GM19395 (cell line): ENCODE data around the gene NOL4L.
"Not testable (repeated sequence)": the region's sequence is repeated elsewhere in the genome, so short reads cannot be mapped to it uniquely, and the experiment has no call there.

Experiments
- ATAC-seq: cut with Tn5 transposase; IDR thresholded peaks from one replicate; pipeline ENCODE4 v1.9.1; 2021; ENCODE audit warnings: mild to moderate bottlenecking, moderate library complexity; ENCODE audit not compliant: unreplicated experiment

NOL4L gene

DNA sequence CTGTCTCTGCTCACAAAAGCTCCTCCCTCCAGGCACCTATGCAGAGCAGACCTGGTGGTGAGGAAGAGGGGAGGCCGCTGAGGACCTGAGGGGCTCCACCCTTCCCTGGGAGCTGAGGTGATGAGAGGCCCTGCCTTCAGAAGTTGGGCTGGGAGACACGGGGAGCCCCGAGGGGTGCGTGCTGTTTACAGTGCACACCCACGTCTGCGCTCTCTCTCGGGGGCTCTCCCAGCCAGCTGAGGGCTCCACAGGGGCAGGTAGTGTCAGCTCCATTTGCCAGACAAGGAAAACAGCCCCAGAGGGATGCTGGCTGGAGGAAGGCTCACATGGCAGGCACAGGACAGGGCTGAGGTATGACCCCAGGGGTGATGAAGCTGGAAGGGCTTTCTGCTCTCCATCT is 13.5 kb upstream of the NOL4L start:
- no peak for ATAC-seq

- no peak for ATAC-seq
Observed at GRCh38 chr20:32597714-32598113, 12.6 kb upstream of the NOL4L start.

DNA sequence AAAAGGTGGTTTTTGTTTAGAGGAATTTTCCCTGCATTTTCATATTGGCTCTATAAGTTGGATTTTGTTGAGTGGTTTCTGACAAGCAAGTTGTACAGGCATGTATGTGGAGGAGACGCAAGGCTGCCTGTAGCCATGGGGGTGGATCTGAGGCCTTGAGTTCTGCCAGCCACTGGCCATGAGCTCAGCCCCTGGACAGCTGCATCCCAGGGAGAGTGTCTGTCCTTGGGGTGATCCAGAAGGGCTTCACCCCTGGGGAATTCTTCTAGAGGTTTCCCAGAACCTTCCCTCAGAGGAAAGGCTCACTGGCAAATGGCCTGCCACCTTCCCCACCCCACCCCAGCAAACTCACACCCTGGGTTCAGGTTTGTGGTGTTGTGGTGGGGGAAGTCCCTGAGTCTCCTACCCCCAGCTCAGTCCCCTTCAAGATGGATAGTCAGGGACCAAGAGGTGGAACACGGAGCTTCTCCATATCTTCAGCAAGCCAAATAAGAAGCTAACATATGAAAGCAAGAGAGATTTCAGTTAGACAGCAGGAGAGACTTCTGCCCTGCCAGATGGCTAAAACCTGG is 11.6 kb upstream of the NOL4L start:
- no peak for ATAC-seq

DNA sequence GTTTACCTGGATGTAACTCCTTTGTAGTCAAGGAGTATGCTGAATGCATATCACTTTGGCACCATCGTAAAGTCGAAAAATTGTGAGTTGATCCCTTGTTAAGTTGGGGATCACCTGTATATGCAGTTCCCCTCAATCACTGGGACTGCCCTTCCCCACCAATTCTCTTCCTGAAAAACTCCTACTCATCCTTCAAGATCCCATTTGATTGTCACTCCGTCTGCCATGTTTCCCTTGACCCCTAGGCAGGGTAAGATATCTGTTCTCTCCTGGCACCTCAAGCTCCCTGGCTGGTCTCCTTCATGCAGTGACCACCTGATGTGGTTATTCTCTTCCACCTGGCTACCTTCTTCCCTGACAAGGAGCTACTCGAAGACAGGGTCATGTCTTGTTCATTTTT is 10.0 kb upstream of the NOL4L start:
- no peak for ATAC-seq

DNA sequence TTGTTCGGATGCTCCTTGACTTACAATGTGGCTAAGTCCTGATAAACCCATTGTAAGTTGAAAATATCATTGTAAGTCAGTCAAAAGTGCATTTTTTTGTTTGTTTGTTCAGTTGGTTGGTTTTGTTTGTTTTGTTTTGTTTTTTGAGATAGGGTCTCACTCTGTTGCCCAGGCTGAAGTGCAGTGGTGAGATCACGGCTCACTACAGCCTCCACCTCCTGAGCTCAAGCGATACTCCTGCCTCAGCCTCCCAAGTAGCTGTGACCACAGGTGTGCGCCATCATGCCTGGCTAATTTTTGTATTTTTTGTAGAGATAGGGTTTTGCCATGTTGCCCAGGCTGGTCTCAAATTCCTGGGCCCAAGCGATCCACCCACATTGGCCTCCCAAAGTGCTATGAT is 9.5 kb upstream of the NOL4L start:
- not testable (repeated sequence) for ATAC-seq

DNA sequence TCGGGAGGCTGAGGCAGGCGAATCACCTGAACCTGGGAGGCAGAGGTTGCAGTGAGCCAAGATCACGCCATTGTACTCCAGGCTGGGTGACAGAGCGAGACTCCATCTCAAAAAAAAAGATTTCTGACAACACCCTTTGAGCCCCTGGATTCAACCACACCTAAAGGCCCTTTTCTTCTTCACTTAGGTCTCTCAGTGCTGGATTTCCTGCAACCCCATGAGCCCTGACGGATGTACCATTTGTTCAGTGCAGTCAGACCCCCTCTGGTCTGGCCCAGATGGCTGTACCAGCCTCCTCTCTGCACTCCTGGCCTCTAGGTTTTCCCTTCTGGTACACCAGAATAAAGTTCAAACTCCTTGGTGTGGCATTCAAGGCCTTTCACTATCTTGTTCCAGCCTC is 9.1 kb upstream of the NOL4L start:
- no peak for ATAC-seq

DNA sequence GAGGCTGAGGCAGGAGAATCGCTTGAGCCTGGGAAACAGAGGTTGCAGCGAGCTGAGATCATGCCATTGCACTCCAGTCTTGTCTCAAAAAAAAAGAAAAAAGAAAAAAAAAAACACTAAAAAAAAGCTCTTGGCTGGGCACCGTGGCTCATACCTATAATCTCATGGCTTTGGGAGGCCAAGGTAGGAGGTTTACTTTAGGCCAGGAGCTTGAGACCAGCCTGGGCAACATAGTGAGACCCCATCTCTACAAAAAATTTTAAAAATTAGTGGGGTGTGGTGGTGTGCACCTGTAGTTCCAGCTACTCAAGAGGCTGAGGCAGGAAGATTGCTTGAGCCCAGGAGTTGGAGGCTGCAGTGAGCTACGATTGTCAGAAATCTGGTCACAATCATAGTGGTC is 7.5 kb upstream of the NOL4L start:
- ATAC-seq = not testable (repeated sequence)

- ATAC-seq = no peak
Observed at GRCh38 chr20:32592022-32592421, 6.9 kb upstream of the NOL4L start.

DNA sequence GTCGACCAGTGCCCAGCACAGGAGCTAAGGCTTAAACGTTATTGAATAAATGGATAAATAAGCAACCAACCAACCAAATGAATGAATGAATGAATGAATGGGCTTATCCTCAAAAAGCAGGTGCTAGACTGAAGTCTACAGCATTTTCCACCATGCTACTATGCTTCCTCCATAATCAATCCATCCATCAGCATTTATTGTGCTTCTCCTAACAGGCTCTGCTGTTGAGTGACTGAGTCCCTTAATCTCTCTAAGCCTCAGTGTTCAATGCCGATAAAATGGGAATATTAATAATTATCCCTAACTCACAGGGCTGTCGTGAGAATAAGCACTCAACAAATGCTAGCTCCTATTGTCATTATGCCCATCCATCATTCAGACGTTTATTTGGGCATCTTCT is 4.6 kb upstream of the NOL4L start:
- no peak for ATAC-seq

GRCh38 chr20:32589256-32589655 is 4.1 kb upstream of the NOL4L start:
- ATAC-seq = no peak

DNA sequence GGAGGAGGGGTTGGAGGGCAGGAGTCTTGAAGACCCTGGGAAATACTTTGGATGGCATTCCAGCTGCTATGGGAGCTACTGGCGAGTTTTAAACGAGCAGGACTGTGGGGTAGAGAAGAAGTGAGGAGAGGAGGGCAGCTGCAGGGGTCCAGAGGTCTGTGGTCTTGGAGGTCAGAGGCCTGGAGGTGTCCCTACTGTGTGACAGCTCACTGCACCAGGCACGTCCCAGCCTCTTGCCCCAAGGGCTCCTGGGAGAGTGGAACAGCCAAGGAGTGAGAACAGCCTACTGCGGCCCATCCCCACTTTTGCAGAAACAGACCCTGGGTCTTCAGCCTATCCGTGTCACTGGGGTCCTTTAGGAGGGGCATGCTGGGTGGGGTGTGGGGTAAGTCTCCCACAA is 2.9 kb upstream of the NOL4L start:
- ATAC-seq = no peak

DNA sequence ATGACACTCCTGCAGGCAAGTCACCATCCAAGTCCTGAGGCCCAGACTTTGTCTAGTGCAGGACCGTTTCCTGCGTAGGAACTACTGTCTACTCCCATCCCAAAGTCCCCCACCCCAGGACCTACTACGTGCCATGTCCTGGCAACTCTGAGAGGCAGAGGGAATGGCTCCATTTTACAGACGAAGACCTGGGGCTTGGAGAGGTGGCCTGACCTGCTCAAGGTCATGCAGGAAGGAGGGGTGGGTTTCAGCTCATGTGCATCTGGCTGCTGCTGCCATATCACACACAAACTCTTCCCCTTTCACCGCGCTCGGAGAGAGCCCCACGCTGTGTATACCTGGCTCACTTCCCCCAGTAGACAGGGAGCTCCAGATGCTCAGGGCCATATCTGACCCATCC is 1.2 kb upstream of the NOL4L start:
- no peak for ATAC-seq

GRCh38 chr20:32585586-32586127 is 524 bp upstream of the NOL4L start:
- ATAC-seq = no peak

DNA sequence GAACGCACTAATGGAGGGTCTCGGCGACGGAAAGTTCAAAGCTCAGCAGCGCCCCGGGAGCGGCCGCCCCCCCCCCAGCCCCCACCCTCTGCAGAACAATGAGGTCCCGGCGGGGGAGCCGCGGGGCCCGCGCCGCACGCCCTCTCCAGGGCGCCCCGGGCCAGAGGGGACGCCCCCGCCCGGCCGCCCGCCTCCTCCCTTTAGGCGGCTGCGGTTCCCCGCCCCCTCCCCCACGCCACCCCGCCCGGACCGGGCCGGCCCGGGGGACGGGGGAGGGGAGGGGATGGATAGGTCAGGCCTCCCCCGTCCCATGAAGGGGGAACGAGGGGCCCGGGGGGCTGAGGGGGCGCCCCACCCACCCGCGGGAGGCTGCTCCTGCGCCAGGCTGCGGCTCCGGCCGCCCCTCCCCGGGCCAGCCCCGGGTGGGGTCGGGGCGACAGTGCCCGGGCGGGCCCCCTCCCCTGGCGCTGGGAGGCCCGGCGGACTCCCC is 1.5 kb downstream of the NOL4L start:
- ATAC-seq = no peak

DNA sequence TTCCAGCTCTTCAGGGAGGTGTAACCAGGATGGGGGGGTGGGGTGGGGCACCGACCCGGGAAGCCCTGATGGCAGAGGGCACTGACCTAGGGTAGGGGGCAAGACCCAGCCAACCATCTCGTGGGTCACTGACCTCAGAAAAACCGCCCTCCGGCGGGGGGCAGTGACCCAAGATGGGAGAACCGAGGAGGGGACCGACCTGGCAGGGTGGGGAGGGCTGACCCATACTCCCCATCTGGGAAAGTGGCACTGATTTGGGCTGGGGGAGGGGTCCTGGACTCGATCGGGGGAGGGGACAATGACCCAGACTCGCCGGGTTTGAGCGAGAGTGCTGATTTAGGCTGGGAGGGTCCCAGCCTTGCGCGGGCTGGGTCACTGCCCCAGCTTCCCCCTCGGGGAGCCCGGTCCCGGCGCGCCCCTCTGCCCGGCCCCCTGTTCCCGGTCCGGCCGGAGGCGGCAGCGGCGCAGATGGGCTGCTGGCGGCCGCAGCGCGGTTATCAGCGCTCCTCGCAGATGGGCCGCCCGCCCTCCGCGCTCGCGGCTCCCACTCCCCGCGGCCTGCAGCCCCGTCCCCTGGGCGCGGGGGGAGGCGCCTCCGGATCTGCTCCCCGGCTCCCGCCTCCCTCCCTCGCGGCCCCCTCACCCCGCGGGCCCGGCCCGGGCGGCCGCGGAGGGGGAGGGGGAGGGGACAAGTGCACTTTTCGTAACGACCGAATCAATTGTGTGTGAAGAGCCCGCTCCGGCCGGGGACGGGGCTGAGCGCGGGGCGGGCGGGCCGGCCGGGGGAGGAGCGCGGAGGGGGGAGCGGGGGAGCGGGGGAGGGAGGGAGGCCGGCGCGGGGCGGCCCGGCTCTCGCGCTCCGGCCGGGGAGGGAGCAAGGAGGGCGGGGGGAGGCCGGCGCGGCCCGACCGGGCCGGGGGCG is 2.2 kb downstream of the NOL4L start:
- no peak for ATAC-seq

DNA sequence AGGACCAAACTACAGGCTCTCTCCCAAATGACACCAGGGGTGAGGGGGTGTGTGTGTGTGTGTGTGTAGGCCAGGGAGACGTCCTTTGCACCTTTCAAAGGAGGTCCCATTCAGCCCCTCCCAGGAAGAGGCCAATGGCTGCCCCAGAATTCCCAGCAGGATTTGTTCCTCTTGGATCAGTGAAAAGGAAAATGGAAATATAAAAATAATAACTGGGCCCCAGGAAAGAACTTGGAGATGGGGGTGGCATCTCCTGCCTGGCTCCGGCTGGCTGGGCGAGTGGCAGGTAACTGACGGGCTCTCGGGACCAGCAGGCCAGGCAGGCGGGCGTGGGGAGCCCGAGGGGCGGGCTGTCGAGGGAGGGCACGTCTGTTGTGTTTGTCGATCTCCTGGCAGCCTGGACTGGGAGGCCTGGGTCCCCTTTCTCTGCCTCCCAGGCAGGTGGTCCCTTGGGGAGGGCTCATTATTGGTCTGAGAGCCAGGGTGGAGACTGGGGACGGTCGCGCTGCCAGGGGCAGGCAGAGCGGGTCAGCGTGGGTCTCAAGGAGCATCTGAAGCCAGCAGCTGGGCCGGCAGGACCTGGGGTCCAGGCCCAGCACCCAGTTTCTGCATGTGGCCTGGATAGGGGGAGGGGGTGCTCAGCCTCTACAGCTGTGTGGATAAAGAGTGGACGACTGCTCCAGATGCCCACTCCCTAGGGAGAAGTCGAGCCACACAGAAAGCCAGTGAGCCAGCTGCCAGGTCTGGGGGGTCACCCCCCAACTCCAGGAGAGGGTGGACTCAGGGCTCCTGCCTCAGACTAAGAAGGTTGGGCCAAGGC is 3.1 kb downstream of the NOL4L start:
- no peak for ATAC-seq

DNA sequence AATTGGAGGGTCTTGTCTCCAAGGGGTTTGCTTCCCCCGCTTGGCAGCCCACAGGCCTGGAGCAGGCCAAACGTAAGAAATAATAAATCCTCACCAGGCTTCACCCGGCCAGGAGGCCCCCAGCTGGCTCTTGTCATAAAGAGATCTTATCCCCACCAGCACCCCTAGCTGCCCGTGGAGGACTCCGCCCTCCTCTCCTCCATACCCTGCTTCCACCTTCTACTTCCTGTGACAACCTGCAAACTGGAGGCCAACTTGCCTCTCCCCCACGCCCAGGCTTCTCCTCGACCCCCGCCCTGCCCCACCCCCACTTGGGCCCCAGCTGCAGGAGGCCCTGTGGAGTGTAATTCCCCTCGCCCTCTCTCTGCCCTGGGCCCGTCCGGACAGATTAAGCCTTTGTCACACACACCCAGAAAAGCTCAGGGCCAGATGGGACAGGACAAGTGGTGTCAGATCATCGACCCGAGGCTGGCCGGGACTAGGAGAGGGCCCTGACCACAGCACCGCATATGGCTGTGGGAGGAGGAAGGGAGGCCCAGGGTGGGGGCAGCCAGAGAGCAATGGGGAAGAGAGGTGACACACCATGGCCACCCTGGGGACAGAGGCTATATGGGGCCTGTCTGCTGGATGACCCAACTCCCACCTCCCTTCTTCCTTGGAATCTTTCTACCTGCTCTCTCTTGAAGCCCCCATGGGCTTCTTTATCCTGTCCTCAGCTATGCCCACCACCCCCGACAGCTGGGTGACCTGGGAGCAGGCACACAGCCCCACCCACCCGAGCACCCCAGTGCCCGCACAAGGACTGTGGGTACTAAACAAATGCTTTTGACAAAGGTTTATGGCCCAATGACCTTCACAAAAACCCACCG is 3.9 kb downstream of the NOL4L start:
- ATAC-seq = no peak

DNA sequence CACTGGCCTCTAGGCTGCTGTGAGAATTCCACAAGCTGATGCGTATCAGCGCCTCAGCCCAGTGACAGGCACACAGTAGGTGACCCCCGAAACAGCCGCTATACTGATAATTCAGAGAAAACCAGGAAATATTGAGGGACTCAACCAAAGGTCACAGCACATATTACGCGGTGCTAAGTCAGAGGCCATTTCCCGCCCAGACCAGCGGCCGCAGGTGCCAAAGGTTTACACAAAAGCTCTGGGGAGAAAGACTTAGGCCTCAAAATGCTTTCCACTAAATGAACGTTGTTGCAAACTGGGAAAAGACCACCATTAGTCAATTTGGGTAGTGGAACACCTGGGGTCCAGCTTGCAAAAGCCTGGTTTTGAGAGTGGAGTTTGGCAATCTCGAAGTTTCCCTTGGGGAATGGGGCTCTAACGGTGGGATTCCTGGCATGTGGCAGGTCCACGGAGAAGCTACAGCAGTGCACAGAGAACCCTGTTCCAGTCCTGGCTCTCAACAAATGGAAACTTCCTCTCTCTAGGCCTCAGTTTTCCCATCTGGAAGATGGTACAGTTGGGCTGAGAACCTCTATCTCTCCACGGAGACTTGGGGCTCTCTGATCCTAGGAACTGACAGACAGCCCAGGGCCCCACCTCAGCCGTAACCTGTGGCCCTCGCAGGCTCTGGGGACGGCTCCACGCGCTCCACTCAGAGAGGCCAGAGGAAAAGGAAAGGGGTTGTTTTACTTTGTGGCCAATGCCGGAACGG is 4.7 kb downstream of the NOL4L start:
- no peak for ATAC-seq

DNA sequence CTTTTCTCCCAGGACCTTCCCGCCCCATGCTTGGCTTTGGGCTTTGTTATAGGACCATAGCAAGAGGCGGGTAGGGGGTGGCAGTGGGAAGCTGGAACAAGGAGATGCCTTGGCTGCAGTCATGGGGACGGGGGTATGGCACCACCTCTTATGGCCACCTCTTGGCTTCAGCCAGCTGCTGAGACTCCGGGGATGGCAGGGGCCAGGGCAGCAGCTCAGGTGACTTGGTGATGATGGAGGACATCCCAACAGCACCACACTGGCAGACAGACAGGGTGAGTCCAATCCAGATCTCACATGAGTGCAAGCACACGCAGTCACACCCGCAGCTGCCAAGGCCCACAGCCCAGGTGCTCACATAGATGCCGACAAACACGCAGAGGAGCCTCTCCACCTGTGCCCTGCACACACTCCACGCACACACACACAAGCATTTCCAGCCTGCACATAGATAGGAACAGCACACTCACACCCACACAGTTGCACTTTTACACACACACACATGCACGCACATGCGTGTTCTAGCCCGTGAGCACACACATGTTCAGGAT is 6.2 kb downstream of the NOL4L start:
- ATAC-seq = no peak
